ENCODE results near the gene ZMIZ1.

Gene ZMIZ1

DNA sequence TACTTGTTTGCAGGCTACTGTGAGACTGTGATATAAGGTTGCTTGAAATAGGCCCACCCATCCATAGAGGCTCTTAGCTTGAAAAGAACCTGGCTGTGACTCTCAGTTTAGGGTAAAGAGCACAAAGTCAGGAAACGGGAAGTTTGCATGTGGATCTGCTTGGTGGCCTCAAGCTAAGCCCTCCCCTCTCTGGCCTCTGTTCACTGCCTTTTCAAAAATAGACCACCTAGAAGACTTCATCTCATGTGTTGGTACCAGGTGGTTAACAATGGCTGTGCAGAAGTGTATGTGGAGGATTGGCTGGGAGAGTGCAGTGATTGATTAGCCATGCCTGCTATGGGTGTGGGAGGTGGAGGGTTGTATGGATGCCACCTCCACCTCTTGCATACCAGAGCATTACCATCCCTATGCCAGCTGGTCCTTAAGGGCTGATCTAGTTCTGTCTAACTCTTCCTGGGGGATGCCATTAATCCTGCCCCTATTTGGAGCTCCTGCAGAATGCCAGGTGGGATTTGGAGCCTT, 122.0 kb downstream of the ZMIZ1 start:
- no peak overlapping the region for H3K9ac ChIP-seq
- no peaks in the 10 kb centered on the region for H3K27me3 ChIP-seq (ENCODE audit: insufficient read depth, low read depth)
- H3K79me2 ChIP-seq (ENCODE audit: insufficient read depth, low read depth): no peaks in the 10 kb centered on the region
- H3K4me2 ChIP-seq: no peak overlapping the region
- H2AFZ ChIP-seq (ENCODE audit: low read depth): no peak overlapping the region
- TF ChIP-seq, protein P1, sequence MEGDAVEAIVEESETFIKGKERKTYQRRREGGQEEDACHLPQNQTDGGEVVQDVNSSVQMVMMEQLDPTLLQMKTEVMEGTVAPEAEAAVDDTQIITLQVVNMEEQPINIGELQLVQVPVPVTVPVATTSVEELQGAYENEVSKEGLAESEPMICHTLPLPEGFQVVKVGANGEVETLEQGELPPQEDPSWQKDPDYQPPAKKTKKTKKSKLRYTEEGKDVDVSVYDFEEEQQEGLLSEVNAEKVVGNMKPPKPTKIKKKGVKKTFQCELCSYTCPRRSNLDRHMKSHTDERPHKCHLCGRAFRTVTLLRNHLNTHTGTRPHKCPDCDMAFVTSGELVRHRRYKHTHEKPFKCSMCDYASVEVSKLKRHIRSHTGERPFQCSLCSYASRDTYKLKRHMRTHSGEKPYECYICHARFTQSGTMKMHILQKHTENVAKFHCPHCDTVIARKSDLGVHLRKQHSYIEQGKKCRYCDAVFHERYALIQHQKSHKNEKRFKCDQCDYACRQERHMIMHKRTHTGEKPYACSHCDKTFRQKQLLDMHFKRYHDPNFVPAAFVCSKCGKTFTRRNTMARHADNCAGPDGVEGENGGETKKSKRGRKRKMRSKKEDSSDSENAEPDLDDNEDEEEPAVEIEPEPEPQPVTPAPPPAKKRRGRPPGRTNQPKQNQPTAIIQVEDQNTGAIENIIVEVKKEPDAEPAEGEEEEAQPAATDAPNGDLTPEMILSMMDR (conservative IDR thresholded peaks at IDR 0.05; ENCODE audit: low read depth, low read length): no peak
- H4K20me1 ChIP-seq (ENCODE audit: insufficient read depth): no peaks in the 10 kb centered on the region
- no peak overlapping the region for H3K27ac ChIP-seq
- H3K4me1 ChIP-seq (ENCODE audit: low read depth, poor library complexity, severe bottlenecking): no peaks in the 10 kb centered on the region
- no peak overlapping the region for H3K4me3 ChIP-seq (IDR thresholded peaks at IDR 0.05; ENCODE audit: insufficient read depth, low read depth, low read length)
- H3K36me3 ChIP-seq (ENCODE audit: insufficient read depth): no peaks in the 10 kb centered on the region

DNA sequence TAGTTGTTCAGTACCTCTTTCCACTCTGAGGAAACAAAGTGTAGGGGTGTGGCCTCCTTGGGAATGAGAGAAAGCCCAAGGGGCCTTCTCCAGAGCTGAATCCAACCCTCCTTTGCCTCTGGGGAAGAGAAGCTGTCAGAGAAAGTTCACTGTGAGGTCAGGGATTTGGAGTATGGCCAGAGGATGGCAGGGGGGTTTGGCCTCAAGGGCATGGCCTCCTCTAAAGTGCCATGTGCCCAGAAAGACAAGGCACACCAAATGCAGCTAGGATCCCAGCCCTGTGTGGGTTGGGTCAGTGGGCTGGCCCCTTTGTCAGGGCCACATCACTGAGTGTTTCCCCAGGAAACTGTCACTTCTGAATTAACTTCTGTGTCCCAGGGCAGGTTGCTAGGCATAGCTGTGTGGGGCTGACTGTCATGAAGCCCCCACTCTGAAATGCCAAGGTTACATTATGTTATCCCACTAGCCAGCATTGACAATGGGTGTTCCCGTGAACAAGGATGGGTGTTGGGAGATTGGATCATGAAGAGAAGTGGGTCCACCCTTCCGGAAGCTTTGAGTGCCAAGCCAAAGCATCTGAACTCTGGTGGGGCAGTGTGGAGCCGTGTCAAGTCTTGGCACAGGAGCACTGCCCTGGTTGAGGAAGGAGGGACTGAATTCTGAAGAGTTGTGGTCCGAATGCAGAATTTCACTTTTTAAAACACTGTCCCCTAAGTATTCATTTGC, 123.3 kb downstream of the ZMIZ1 start:
- Histone ChIP-seq H3K79me2 (ENCODE audit: insufficient read depth, low read depth) (no peaks in the 10 kb centered on the region), H2AFZ (ENCODE audit: low read depth) (no peak overlapping the region), H3K27me3 (ENCODE audit: insufficient read depth, low read depth) (no peaks in the 10 kb centered on the region), H3K36me3 (ENCODE audit: insufficient read depth) (no peaks in the 10 kb centered on the region), H3K9ac (no peak overlapping the region), H3K4me1 (ENCODE audit: low read depth, poor library complexity, severe bottlenecking) (no peaks in the 10 kb centered on the region), H4K20me1 (ENCODE audit: insufficient read depth) (no peaks in the 10 kb centered on the region), H3K4me3 (IDR thresholded peaks at IDR 0.05; ENCODE audit: insufficient read depth, low read depth, low read length) (no peak overlapping the region), H3K4me2 (no peak overlapping the region), H3K27ac (no peak overlapping the region)
- TF ChIP-seq, protein P1 (conservative IDR thresholded peaks at IDR 0.05; ENCODE audit: low read depth, low read length): no peak

DNA sequence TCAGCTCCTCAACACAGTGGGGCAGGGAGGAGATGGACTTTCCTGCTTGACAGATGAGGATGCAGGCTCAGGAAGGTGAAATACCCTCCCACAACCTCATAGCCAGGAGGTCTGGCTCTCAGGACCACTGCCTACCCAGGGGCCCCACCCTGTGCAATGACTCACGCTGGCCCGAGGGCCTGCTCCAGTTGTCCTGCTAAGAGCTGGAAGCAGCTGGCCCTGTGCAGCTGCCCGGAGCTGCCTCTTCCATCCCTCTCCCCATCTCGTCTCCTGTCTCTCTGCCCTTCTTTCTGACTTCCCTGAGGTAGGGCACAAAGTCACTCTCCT, 123.9 kb downstream of the ZMIZ1 start:
- Histone ChIP-seq H4K20me1 (ENCODE audit: insufficient read depth) (no peaks in the 10 kb centered on the region), H3K4me2 (no peak overlapping the region), H2AFZ (ENCODE audit: low read depth) (no peak overlapping the region), H3K36me3 (ENCODE audit: insufficient read depth) (no peaks in the 10 kb centered on the region), H3K27ac (no peak overlapping the region), H3K4me3 (IDR thresholded peaks at IDR 0.05; ENCODE audit: insufficient read depth, low read depth, low read length) (no peak overlapping the region), H3K9ac (no peak overlapping the region), H3K27me3 (ENCODE audit: insufficient read depth, low read depth) (no peaks in the 10 kb centered on the region), H3K4me1 (ENCODE audit: low read depth, poor library complexity, severe bottlenecking) (no peaks in the 10 kb centered on the region), H3K79me2 (ENCODE audit: insufficient read depth, low read depth) (no peaks in the 10 kb centered on the region)
- TF ChIP-seq, protein P1 (conservative IDR thresholded peaks at IDR 0.05; ENCODE audit: low read depth, low read length): no peak

DNA sequence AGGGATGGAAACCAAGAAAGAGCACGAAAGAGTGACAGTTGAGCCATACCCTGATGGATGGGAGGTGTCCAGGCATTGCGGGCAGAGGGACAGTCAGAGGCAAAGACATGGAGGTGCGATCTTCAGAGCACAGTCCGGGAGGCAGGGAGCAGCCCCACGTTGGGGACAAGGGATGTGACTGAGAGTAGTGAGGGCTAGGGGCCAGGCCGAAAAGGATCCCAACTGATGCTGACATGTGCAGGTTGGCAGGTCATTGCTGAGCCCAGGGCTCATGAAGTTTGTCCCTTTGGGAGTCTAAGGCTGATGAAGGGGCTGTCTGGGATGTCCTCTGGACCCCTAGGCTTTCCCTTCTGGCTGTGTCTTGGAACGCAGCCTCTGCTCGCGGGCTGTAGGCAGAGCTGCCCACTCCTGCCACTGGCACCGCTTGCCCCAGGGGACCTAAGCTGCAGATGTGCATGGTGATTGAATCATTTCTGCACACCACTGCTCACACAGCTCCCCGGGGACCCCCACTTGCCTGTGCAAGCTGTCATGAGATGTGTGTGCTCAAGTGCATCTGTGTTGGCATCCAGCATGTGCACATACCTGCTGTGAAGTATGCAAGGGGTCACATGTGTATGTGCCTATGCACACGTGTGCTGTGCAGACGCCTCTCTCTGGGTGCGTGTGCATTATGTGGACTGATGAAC, 125.1 kb downstream of the ZMIZ1 start:
- no peaks in the 10 kb centered on the region for H3K27me3 ChIP-seq (ENCODE audit: insufficient read depth, low read depth)
- no peaks in the 10 kb centered on the region for H3K79me2 ChIP-seq (ENCODE audit: insufficient read depth, low read depth)
- TF ChIP-seq, protein P1 (conservative IDR thresholded peaks at IDR 0.05; ENCODE audit: low read depth, low read length): no peak
- no peak overlapping the region for H3K4me2 ChIP-seq
- H3K36me3 ChIP-seq (ENCODE audit: insufficient read depth): no peaks in the 10 kb centered on the region
- H3K9ac ChIP-seq: no peak overlapping the region
- no peaks in the 10 kb centered on the region for H3K4me1 ChIP-seq (ENCODE audit: low read depth, poor library complexity, severe bottlenecking)
- H3K4me3 ChIP-seq (IDR thresholded peaks at IDR 0.05; ENCODE audit: insufficient read depth, low read depth, low read length): no peak overlapping the region
- no peaks in the 10 kb centered on the region for H4K20me1 ChIP-seq (ENCODE audit: insufficient read depth)
- no peak overlapping the region for H3K27ac ChIP-seq
- H2AFZ ChIP-seq (ENCODE audit: low read depth): no peak overlapping the region

All from KMS-11 (cell line).